Astrocyte (in vitro differentiated cells and primary cell): ENCODE results near the gene LMTK2.

Experiments used
- CTCF ChIP-seq: IDR thresholded peaks from 2 replicates; pipeline ENCODE4 v1.5.1; 2011; ENCODE audit warnings: low read depth, mild to moderate bottlenecking, inconsistent platforms, low read length, moderate library complexity; ENCODE audit not compliant: insufficient read depth
- EZH2 ChIP-seq: IDR thresholded peaks from 2 replicates; pipeline ENCODE4 v1.6.1; 2012; ENCODE audit warnings: mild to moderate bottlenecking, low read length, inconsistent platforms; ENCODE audit not compliant: insufficient read depth

DNA sequence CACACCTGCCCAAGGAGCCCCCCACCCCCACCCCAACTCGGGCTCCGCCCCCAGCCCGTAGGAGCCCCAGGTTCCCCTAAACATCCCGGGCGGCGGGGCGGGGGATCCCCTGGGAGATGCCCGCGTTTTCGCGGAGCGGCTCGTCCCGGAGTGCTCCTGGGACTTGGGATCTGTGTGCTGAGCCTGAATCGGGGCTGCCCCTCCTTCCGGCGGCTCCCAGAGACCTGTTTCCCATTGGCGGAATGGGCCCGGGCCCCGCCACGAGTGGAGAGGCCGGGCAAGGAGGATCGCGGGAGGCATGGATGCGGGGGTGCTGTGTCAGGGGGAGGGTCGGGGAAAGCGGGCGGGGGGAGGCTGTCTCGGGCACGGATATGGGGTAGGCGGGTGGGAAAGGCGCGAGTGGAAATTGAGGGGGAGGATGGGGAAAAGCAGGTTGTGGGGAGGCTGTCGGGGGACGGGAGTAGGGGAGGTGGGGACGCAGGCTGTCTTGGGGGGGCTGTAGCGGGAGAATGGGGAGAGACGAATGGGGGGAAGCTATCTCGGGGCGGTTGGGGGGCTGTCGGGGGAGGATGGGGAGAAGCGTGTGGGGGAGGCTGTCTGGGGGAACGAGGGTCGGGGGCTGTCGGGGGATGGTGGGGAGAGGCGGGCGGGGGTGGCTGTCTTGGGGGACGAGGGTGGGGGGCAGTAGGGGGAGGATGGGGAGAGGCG is 104.0 kb downstream of the LMTK2 start:
- TF ChIP-seq EZH2, result no peak
- TF ChIP-seq CTCF, result no peak
